HepG2 (cell line): ENCODE data around the gene TM2D3. TPM values are rescaled to one million over a fixed set of nuclear protein-coding genes. Genes with fewer than 3 reads are reported as not detected.

Experiments used
- ARNTL ChIP-seq: sonication (generic); formaldehyde crosslinking; IDR thresholded peaks from 2 replicates; pipeline ENCODE4 v1.4.0; 2020; ENCODE audit warnings: mild to moderate bottlenecking, missing genetic modification reagents
- ATAD3A ChIP-seq: sonication (generic); formaldehyde crosslinking; IDR thresholded peaks from 2 replicates; pipeline ENCODE4 v1.4.0; 2020; ENCODE audit warnings: missing genetic modification reagents
- BORCS8-MEF2B ChIP-seq: sonication (generic); formaldehyde crosslinking; IDR thresholded peaks from 2 replicates; pipeline ENCODE4 v1.8.0; 2022; ENCODE audit warnings: mild to moderate bottlenecking, missing genetic modification reagents
- CBX5 ChIP-seq: sonication (generic); formaldehyde crosslinking; IDR thresholded peaks from 2 replicates; pipeline ENCODE4 v1.4.0; 2020; ENCODE audit warnings: missing genetic modification reagents, borderline replicate concordance
- CREB3 ChIP-seq: sonication (generic); formaldehyde crosslinking; IDR thresholded peaks from 2 replicates; pipeline ENCODE4 v1.5.0; 2020; ENCODE audit warnings: missing genetic modification reagents
- DNMT1 ChIP-seq: sonication (generic); formaldehyde crosslinking; IDR thresholded peaks from 2 replicates; pipeline ENCODE4 v1.5.1; 2020; ENCODE audit warnings: mild to moderate bottlenecking, missing genetic modification reagents
- FOXO4 ChIP-seq: sonication (generic); formaldehyde crosslinking; conservative IDR thresholded peaks from 2 replicates; pipeline ENCODE4 v1.8.1; 2023; ENCODE audit warnings: missing genetic modification reagents
- JUND ChIP-seq: sonication (generic); formaldehyde crosslinking; IDR thresholded peaks from 2 replicates; pipeline ENCODE4 v1.8.0; 2022; ENCODE audit warnings: mild to moderate bottlenecking, missing genetic modification reagents
- KLF15 ChIP-seq: sonication (generic); formaldehyde crosslinking; IDR thresholded peaks from 2 replicates; pipeline ENCODE4 v1.8.1; 2023; ENCODE audit warnings: borderline replicate concordance, mild to moderate bottlenecking, inconsistent platforms, missing genetic modification reagents, mixed read lengths
- MIER3 ChIP-seq: IDR thresholded peaks from 2 replicates; pipeline ENCODE4 v1.6.1; 2016; ENCODE audit warnings: missing compliant biosample characterization, borderline replicate concordance
- MNT ChIP-seq: fragments of 450-650 bp; IDR thresholded peaks from 2 replicates; pipeline ENCODE4 v1.6.1; 2016
- SRY ChIP-seq: sonication (generic); formaldehyde crosslinking; IDR thresholded peaks from 2 replicates; pipeline ENCODE4 v1.8.0; 2022; ENCODE audit warnings: mild to moderate bottlenecking, missing genetic modification reagents
- TBL1XR1 ChIP-seq: fragments of 150-350 bp; IDR thresholded peaks from 2 replicates; pipeline ENCODE4 v1.6.1; 2014; ENCODE audit warnings: borderline replicate concordance, low read length; ENCODE audit not compliant: partially characterized antibody
- ZBTB49 ChIP-seq: sonication (generic); formaldehyde crosslinking; IDR thresholded peaks from 2 replicates; pipeline ENCODE4 v1.4.0; 2020; ENCODE audit warnings: missing genetic modification reagents, borderline replicate concordance
- ZNF10 ChIP-seq: sonication (generic); formaldehyde crosslinking; IDR thresholded peaks from 2 replicates; pipeline ENCODE4 v1.4.0; 2020; ENCODE audit warnings: mild to moderate bottlenecking, low read depth, missing genetic modification reagents, borderline replicate concordance
- ZNF124 ChIP-seq: sonication (generic); formaldehyde crosslinking; IDR thresholded peaks from 2 replicates; pipeline ENCODE4 v1.4.0; 2020; ENCODE audit warnings: missing genetic modification reagents
- ZNF17 ChIP-seq: sonication (generic); formaldehyde crosslinking; IDR thresholded peaks from 2 replicates; pipeline ENCODE4 v1.5.0; 2020; ENCODE audit warnings: mild to moderate bottlenecking, missing genetic modification reagents
- ZNF264 ChIP-seq: sonication (generic); formaldehyde crosslinking; IDR thresholded peaks from 2 replicates; pipeline ENCODE4 v1.4.0; 2020; ENCODE audit warnings: missing genetic modification reagents
- ZNF704 ChIP-seq: sonication (generic); formaldehyde crosslinking; IDR thresholded peaks from 2 replicates; pipeline ENCODE4 v1.8.1; 2023; ENCODE audit warnings: mild to moderate bottlenecking, inconsistent platforms, moderate library complexity, missing genetic modification reagents, borderline replicate concordance
- ZNF784 ChIP-seq: sonication (generic); formaldehyde crosslinking; IDR thresholded peaks from 2 replicates; pipeline ENCODE4 v1.5.1; 2020; ENCODE audit warnings: missing genetic modification reagents, mild to moderate bottlenecking, borderline replicate concordance
- polyA plus RNA-seq, 8 experiments: library from polyadenylated mRNA; depleted of rRNA in 3 of 8; stranded (reverse) in 7 of 8; unstranded in 1 of 8; fragments of >200 nt; fragmentation: Illumina TruSeq in 4 of 8; extraction: Trizol in 4 of 8; gene quantifications; 2 replicates each; pipeline versions ENCODE4 v1.2.1 to v1.2.3, GENCODE V29; 2011 to 2016; ENCODE audit warnings: low read depth in 4 of 8, missing spikeins in 1 of 8, mixed read lengths in 1 of 8; ENCODE audit not compliant: insufficient read depth in 1 of 8
- total RNA-seq, 5 experiments: library from RNA; depleted of rRNA; stranded (reverse); fragments of >200 nt; fragmentation: Illumina TruSeq; extraction: Trizol; gene quantifications; 2 replicates each; pipeline ENCODE4 v1.2.3, GENCODE V29; 2016; ENCODE audit warnings: low read depth in 1 of 5

TM2D3 gene
- total and polyA plus RNA-seq, 2 of the 13 experiments (the other 11 are each of a cell fraction or from before 2014, with no cell fraction given) = 31.1 to 72.7 TPM

- peak; percentile 87; the same call in 1 of the 2 replicates for TF ChIP-seq ZNF784 (CRISPR knock-in tag)
- no peak for TF ChIP-seq SRY (CRISPR knock-in tag)
- TF ChIP-seq ATAD3A (CRISPR knock-in tag) = no peak
- TF ChIP-seq ZNF124 (CRISPR knock-in tag) = 0 out of 2 replicates have a peak, but pooled peaks have one; percentile 57
- TF ChIP-seq BORCS8-MEF2B (CRISPR knock-in tag) = no peak
- 0 out of 2 replicates have a peak, but pooled peaks have one; percentile 20 for TF ChIP-seq ARNTL (CRISPR knock-in tag)
- no peak for TF ChIP-seq MIER3
- no peak for TF ChIP-seq FOXO4
- TF ChIP-seq ZBTB49 (CRISPR knock-in tag) = no peak
- TF ChIP-seq ZNF704 (CRISPR knock-in tag) = no peak
- TF ChIP-seq KLF15 (CRISPR knock-in tag) = no peak
- no peak for TF ChIP-seq CBX5 (CRISPR knock-in tag)
- no peak for TF ChIP-seq JUND (CRISPR knock-in tag)
- TF ChIP-seq ZNF264 (CRISPR knock-in tag) = no peak; the same call in 1 of the 2 replicates
- 0 out of 2 replicates have a peak, but pooled peaks have one; percentile 3 for TF ChIP-seq MNT
- TF ChIP-seq ZNF10 (CRISPR knock-in tag) = no peak
- TF ChIP-seq DNMT1 = no peak
- TF ChIP-seq TBL1XR1 = no peak
- TF ChIP-seq CREB3 (CRISPR knock-in tag) = no peak
- no peak for TF ChIP-seq ZNF17
These were observed 38.8 kb downstream of the TM2D3 start (continued) for GRCh38 chr15:101613130-101614000.
